Measurements from ENCODE around the gene PDCD1LG2.
A peak's percentile ranks its signal among the peaks of the same experiment; 100 is the strongest.

The PDCD1LG2 gene

DNA sequence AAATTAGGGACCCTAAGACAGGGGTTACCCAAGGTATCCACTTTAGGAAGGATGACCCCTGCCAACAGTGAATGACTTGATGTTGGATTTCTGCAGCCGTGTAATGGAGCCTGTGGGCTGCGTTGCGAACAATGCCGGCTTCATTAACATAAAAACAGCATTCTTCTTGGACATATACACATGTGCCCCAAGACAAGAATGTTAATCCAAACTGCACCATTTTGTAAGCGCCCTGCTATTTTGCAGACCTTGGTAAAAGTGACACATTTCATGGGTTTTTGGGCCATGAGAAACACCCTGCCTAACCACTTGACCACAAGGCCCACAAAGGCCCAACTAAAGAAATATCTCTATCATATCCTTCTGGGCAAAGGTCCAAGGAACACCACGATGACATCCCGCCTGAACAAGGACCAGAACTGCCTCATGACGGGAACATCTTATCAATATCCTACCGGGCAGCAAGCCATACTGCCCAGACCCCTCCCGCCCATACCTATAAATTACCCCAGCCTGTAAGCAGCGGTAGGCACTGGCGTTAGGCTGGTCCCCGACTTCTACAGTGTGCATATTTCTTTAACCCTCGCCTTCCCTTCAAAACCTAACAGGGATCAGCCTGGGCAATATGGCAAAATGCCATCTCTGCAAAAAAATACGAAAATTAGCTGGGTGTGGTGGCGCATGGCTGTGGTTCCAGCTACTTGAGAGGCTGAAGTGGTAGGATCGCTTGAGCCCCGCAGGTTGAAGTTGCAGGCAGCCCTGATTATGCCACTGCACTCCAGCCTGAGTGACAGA is 9.7 kb upstream of the PDCD1LG2 start:
- no peak overlapping the region for H2AK5ac ChIP-seq (ENCODE audit: low read depth, low read length)
- H3K4ac ChIP-seq (ENCODE audit: low read length) = no peak overlapping the region
- H3K9ac ChIP-seq (ENCODE audit: low read depth, low read length, poor library complexity) = no peak overlapping the region
- no peak overlapping the region for H2BK120ac ChIP-seq (ENCODE audit: low read depth, low read length)
- H3K23ac ChIP-seq (ENCODE audit: low read depth, low read length, poor library complexity) = no peak overlapping the region
- WGBS, 2 donors (ENCODE audit: extremely low coverage in 2 of 2, insufficient read length in 2 of 2, insufficient replicate concordance in 1 of 2) = no CpG with 5 or more reads among the region's 18 CpGs
- H4K91ac ChIP-seq (ENCODE audit: low read depth, low read length, poor library complexity) = no peak overlapping the region
- H3K9me3 ChIP-seq (replicated peaks in 1 of 2; ENCODE audit: control insufficient read depth in 2 of 2, insufficient read depth in 1 of 2, low read depth in 1 of 2, low read length in 2 of 2) = no peaks in the 10 kb centered on the region
- DNase-seq (ENCODE audit: low spot score) = no peak
- no peak overlapping the region for H2BK12ac ChIP-seq (ENCODE audit: low read length)
- H3K4me1 ChIP-seq (ENCODE audit: control insufficient read depth in 2 of 2, insufficient read depth in 1 of 2, low read depth in 1 of 2, low read length in 2 of 2) = peaks cover 0 to 3% of the 10 kb centered on the region in 2 donors
- no peak overlapping the region for H3K27ac ChIP-seq (replicated peaks; ENCODE audit: low read length)
- H3K4me3 ChIP-seq (ENCODE audit: low read length in 2 of 2) = no peak overlapping the region
- no peak overlapping the region for H3K18ac ChIP-seq (ENCODE audit: low read length)
- H3K14ac ChIP-seq (ENCODE audit: low read length) = no peak overlapping the region
- H2AFZ ChIP-seq (ENCODE audit: low read length) = peak overlapping the region; percentile 24
- H3K79me1 ChIP-seq (ENCODE audit: low read depth, low read length) = peaks cover 2% of the 10 kb centered on the region
- no peak overlapping the region for H4K8ac ChIP-seq (ENCODE audit: low read depth, low read length)
- no peak overlapping the region for H3K4me2 ChIP-seq (ENCODE audit: insufficient read depth, low read length, poor library complexity, severe bottlenecking)
- no peak overlapping the region for H2BK15ac ChIP-seq (ENCODE audit: low read length)
- no peak overlapping the region for H2BK5ac ChIP-seq (ENCODE audit: low read length)
- no peaks in the 10 kb centered on the region for H3K27me3 ChIP-seq (ENCODE audit: control insufficient read depth in 3 of 3, insufficient read depth in 3 of 3, low read depth in 1 of 3, low read length in 3 of 3)
- no peaks in the 10 kb centered on the region for H3K36me3 ChIP-seq (replicated peaks in 1 of 2; ENCODE audit: control insufficient read depth in 2 of 2, insufficient read depth in 2 of 2, low read length in 2 of 2)

DNA sequence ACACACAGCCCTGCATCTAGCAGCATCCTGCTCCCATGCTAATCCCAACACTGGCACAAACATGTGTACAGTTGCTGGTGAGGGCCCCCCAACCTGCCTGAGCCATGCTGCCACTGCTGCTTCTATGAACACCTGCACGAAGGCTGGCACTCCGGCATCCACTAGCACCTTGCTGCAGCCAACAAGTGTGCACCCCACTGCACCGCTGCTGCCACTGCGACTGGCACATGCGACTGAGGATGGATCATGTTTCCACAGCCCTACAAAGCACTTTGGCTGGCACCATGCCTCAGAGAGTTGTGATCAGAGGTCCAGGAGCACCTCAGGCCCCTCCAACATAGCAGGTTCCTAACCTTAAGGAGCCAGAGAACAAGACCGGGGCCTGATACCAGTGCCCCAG is 7.8 kb upstream of the PDCD1LG2 start:
- Histone ChIP-seq H4K91ac (ENCODE audit: low read depth, low read length, poor library complexity) (peak overlapping the region; percentile 89), H3K27ac (replicated peaks; ENCODE audit: low read length) (no peak overlapping the region), H3K14ac (ENCODE audit: low read length) (peak overlapping the region; percentile 94), H3K79me1 (ENCODE audit: low read depth, low read length) (peaks cover 2% of the 10 kb centered on the region), H2BK5ac (ENCODE audit: low read length) (no peak overlapping the region), H3K36me3 (replicated peaks in 1 of 2; ENCODE audit: control insufficient read depth in 2 of 2, insufficient read depth in 2 of 2, low read length in 2 of 2) (no peaks in the 10 kb centered on the region), H3K18ac (ENCODE audit: low read length) (peak overlapping the region; percentile 80), H3K9me3 (replicated peaks in 1 of 2; ENCODE audit: control insufficient read depth in 2 of 2, insufficient read depth in 1 of 2, low read depth in 1 of 2, low read length in 2 of 2) (no peaks in the 10 kb centered on the region), H2BK120ac (ENCODE audit: low read depth, low read length) (no peak overlapping the region), H3K4me3 (ENCODE audit: low read length in 2 of 2) (no peak overlapping the region), H2BK12ac (ENCODE audit: low read length) (no peak overlapping the region), H3K4ac (ENCODE audit: low read length) (peak overlapping the region; percentile 24), H3K4me2 (ENCODE audit: insufficient read depth, low read length, poor library complexity, severe bottlenecking) (no peak overlapping the region), H3K27me3 (ENCODE audit: control insufficient read depth in 3 of 3, insufficient read depth in 3 of 3, low read depth in 1 of 3, low read length in 3 of 3) (no peaks in the 10 kb centered on the region), H3K23ac (ENCODE audit: low read depth, low read length, poor library complexity) (no peak overlapping the region), H2BK15ac (ENCODE audit: low read length) (no peak overlapping the region), H3K9ac (ENCODE audit: low read depth, low read length, poor library complexity) (no peak overlapping the region), H2AK5ac (ENCODE audit: low read depth, low read length) (peak overlapping the region; percentile 63), H2AFZ (ENCODE audit: low read length) (no peak overlapping the region), H3K4me1 (ENCODE audit: control insufficient read depth in 2 of 2, insufficient read depth in 1 of 2, low read depth in 1 of 2, low read length in 2 of 2) (peaks cover 0 to 3% of the 10 kb centered on the region in 2 donors), H4K8ac (ENCODE audit: low read depth, low read length) (peak overlapping the region; percentile 27)
- no peak for DNase-seq (ENCODE audit: low spot score)
- no CpG with 5 or more reads among the region's 6 CpGs for WGBS, 2 donors (ENCODE audit: extremely low coverage in 2 of 2, insufficient read length in 2 of 2, insufficient replicate concordance in 1 of 2)

DNA sequence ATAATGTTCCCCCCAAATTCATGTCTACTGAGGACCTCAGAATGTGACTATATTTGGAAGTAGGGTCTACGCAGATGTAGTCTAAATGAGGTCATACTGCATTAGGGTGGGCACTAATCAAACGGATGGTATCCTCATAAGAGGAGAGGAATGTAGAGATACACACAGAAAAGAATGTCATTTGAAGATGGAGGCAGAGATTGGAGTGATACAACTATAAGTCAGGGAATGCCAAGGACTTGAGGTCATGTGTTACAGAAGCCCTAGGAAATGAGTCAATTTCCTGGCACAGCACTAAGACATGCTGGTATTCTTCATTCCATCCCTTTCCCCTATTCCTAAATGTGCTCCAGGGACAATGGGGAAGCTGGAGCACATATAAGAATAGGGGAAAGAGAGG is 758 bp upstream of the PDCD1LG2 start:
- Histone ChIP-seq H3K9me3 (replicated peaks in 1 of 2; ENCODE audit: control insufficient read depth in 2 of 2, insufficient read depth in 1 of 2, low read depth in 1 of 2, low read length in 2 of 2) (no peaks in the 10 kb centered on the region), H3K4me2 (ENCODE audit: insufficient read depth, low read length, poor library complexity, severe bottlenecking) (no peak overlapping the region), H4K8ac (ENCODE audit: low read depth, low read length) (no peak overlapping the region), H2BK12ac (ENCODE audit: low read length) (no peak overlapping the region), H2BK15ac (ENCODE audit: low read length) (no peak overlapping the region), H3K27me3 (ENCODE audit: control insufficient read depth in 3 of 3, insufficient read depth in 3 of 3, low read depth in 1 of 3, low read length in 3 of 3) (no peaks in the 10 kb centered on the region), H3K23ac (ENCODE audit: low read depth, low read length, poor library complexity) (no peak overlapping the region), H2AK5ac (ENCODE audit: low read depth, low read length) (no peak overlapping the region), H3K36me3 (replicated peaks in 1 of 2; ENCODE audit: control insufficient read depth in 2 of 2, insufficient read depth in 2 of 2, low read length in 2 of 2) (no peaks in the 10 kb centered on the region), H3K14ac (ENCODE audit: low read length) (no peak overlapping the region), H3K27ac (replicated peaks; ENCODE audit: low read length) (no peak overlapping the region), H3K79me1 (ENCODE audit: low read depth, low read length) (no peaks in the 10 kb centered on the region), H3K4ac (ENCODE audit: low read length) (no peak overlapping the region), H2BK120ac (ENCODE audit: low read depth, low read length) (no peak overlapping the region), H3K18ac (ENCODE audit: low read length) (no peak overlapping the region), H2AFZ (ENCODE audit: low read length) (no peak overlapping the region), H3K4me3 (ENCODE audit: low read length in 2 of 2) (no peak overlapping the region), H2BK5ac (ENCODE audit: low read length) (no peak overlapping the region), H3K9ac (ENCODE audit: low read depth, low read length, poor library complexity) (no peak overlapping the region), H4K91ac (ENCODE audit: low read depth, low read length, poor library complexity) (no peak overlapping the region), H3K4me1 (ENCODE audit: control insufficient read depth in 2 of 2, insufficient read depth in 1 of 2, low read depth in 1 of 2, low read length in 2 of 2) (peaks cover 0 to 3% of the 10 kb centered on the region in 2 donors)
- no peak for DNase-seq (ENCODE audit: low spot score)
- WGBS, 2 donors (ENCODE audit: extremely low coverage in 2 of 2, insufficient read length in 2 of 2, insufficient replicate concordance in 1 of 2) = no CpG with 5 or more reads among the region's 2 CpGs

DNA sequence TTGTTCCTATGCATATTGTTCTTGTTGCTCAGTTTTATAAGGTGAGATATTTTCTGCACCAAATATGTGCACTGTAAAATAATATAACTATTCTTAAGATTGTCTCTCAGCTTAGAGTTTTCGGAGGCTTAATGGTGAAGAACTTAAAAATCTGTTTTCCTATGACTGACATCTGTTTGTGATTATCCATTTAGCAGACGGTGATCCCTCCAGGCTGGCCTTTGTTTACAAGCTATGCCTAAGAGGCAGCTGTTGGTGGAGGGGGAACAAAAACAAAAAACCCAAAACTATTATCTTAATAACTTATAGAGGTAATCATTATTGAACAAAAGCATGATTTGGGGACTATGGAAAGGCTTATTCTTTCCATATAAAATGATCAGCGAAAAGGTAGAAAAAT is 658 bp downstream of the PDCD1LG2 start:
- Histone ChIP-seq H3K4me1 (ENCODE audit: control insufficient read depth in 2 of 2, insufficient read depth in 1 of 2, low read depth in 1 of 2, low read length in 2 of 2) (peaks cover 0 to 3% of the 10 kb centered on the region in 2 donors), H3K79me1 (ENCODE audit: low read depth, low read length) (no peaks in the 10 kb centered on the region), H2BK12ac (ENCODE audit: low read length) (no peak overlapping the region), H3K36me3 (replicated peaks in 1 of 2; ENCODE audit: control insufficient read depth in 2 of 2, insufficient read depth in 2 of 2, low read length in 2 of 2) (no peaks in the 10 kb centered on the region), H3K18ac (ENCODE audit: low read length) (no peak overlapping the region), H3K4ac (ENCODE audit: low read length) (no peak overlapping the region), H3K23ac (ENCODE audit: low read depth, low read length, poor library complexity) (no peak overlapping the region), H3K27me3 (ENCODE audit: control insufficient read depth in 3 of 3, insufficient read depth in 3 of 3, low read depth in 1 of 3, low read length in 3 of 3) (no peaks in the 10 kb centered on the region), H3K14ac (ENCODE audit: low read length) (no peak overlapping the region), H2BK5ac (ENCODE audit: low read length) (no peak overlapping the region), H3K4me2 (ENCODE audit: insufficient read depth, low read length, poor library complexity, severe bottlenecking) (no peak overlapping the region), H2BK15ac (ENCODE audit: low read length) (no peak overlapping the region), H2AK5ac (ENCODE audit: low read depth, low read length) (no peak overlapping the region), H2BK120ac (ENCODE audit: low read depth, low read length) (no peak overlapping the region), H2AFZ (ENCODE audit: low read length) (no peak overlapping the region), H3K9ac (ENCODE audit: low read depth, low read length, poor library complexity) (no peak overlapping the region), H4K8ac (ENCODE audit: low read depth, low read length) (no peak overlapping the region), H4K91ac (ENCODE audit: low read depth, low read length, poor library complexity) (no peak overlapping the region), H3K27ac (replicated peaks; ENCODE audit: low read length) (no peak overlapping the region), H3K4me3 (ENCODE audit: low read length in 2 of 2) (no peak overlapping the region), H3K9me3 (replicated peaks in 1 of 2; ENCODE audit: control insufficient read depth in 2 of 2, insufficient read depth in 1 of 2, low read depth in 1 of 2, low read length in 2 of 2) (no peaks in the 10 kb centered on the region)
- no CpG with 5 or more reads among the region's 3 CpGs for WGBS, 2 donors (ENCODE audit: extremely low coverage in 2 of 2, insufficient read length in 2 of 2, insufficient replicate concordance in 1 of 2)
- no peak for DNase-seq (ENCODE audit: low spot score)

All from neuronal stem cell (in vitro differentiated cells).